ENCODE data around the gene LTBP1. TPM values are rescaled to one million over a fixed set of nuclear protein-coding genes. Genes with fewer than 3 reads are reported as not detected.

The LTBP1 gene
- total RNA-seq, 2 experiments from 2014 or later: 0.06 TPM; not detected in 1

DNA sequence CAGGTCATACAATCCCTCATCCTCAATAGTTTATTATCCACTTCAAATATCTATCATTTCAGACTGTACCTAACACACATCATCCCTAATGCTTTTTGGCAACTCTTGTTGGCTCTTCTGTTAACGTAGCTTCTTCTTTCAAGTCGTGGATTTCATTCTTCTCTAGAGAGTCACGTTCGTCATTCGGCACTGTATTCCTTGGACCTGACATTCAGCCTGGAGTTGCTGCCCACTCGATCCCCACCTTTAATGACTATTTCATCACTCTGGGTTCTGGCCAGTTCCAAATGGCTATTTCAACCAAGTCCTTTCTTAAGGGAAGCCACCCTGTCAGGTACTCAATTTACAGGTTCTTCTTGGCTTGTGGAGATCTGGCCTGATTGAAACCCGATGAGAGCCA is 337.5 kb downstream of the LTBP1 start:
- TF ChIP-seq CTCF (IDR thresholded peaks at IDR 0.05): no peak
- no peaks in the 10 kb centered on the region for H3K9me3 ChIP-seq (ENCODE audit: control insufficient read depth in 1 of 2, insufficient read depth in 1 of 2, low read length in 2 of 2)
- H3K4me1 ChIP-seq (ENCODE audit: insufficient read depth, low read length): no peaks in the 10 kb centered on the region
- DNase-seq (no peak), ATAC-seq (ENCODE audit: poor library complexity) (no peak)
- H3K27me3 ChIP-seq (ENCODE audit: control insufficient read depth in 1 of 2, insufficient read depth in 2 of 2, low read length in 2 of 2): no peaks in the 10 kb centered on the region
- Mint-ChIP-seq H3K36me3 (ENCODE audit: low read depth) (no peaks in the 10 kb centered on the region), H3K4me1 (ENCODE audit: low read depth) (no peaks in the 10 kb centered on the region), H3K9me3 (no peaks in the 10 kb centered on the region), H3K27me3 (peaks cover 21% of the 10 kb centered on the region), H3K27ac (no peak overlapping the region), H3K4me3 (no peak overlapping the region)
- CTCF ChIA-PET: no interaction called here
- POLR2A ChIA-PET: no interaction called here
- H3K36me3 ChIP-seq (ENCODE audit: insufficient read depth, low read length): no peaks in the 10 kb centered on the region
- H3K4me3 ChIP-seq (ENCODE audit: low read length): no peak overlapping the region
- H3K27ac ChIP-seq (ENCODE audit: low read depth in 1 of 2, low read length in 2 of 2): no peak overlapping the region
- intact Hi-C loops (cut with DNase I, micrococcal nuclease): no loop called here

GRCh38 chr2:33287507-33288005 is 340.8 kb downstream of the LTBP1 start:
- Histone ChIP-seq H3K27me3 (ENCODE audit: control insufficient read depth in 1 of 2, insufficient read depth in 2 of 2, low read length in 2 of 2) (no peaks in the 10 kb centered on the region), H3K9me3 (ENCODE audit: control insufficient read depth in 1 of 2, insufficient read depth in 1 of 2, low read length in 2 of 2) (no peaks in the 10 kb centered on the region), H3K4me3 (ENCODE audit: low read length) (no peak overlapping the region), H3K27ac (ENCODE audit: low read depth in 1 of 2, low read length in 2 of 2) (no peak overlapping the region), H3K36me3 (ENCODE audit: insufficient read depth, low read length) (no peaks in the 10 kb centered on the region), H3K4me1 (ENCODE audit: insufficient read depth, low read length) (no peaks in the 10 kb centered on the region)
- Mint-ChIP-seq H3K4me1 (ENCODE audit: low read depth) (no peaks in the 10 kb centered on the region), H3K36me3 (ENCODE audit: low read depth) (no peaks in the 10 kb centered on the region), H3K4me3 (no peak overlapping the region), H3K27me3 (peaks cover 21% of the 10 kb centered on the region), H3K9me3 (no peaks in the 10 kb centered on the region), H3K27ac (no peak overlapping the region)
- ChIA-PET POLR2A (no interaction called here), CTCF (no interaction called here)
- no peak for DNase-seq
- intact Hi-C loops (cut with DNase I, micrococcal nuclease): no loop called here
- TF ChIP-seq CTCF (IDR thresholded peaks at IDR 0.05): no peak
- no peak for ATAC-seq (ENCODE audit: poor library complexity)

DNA sequence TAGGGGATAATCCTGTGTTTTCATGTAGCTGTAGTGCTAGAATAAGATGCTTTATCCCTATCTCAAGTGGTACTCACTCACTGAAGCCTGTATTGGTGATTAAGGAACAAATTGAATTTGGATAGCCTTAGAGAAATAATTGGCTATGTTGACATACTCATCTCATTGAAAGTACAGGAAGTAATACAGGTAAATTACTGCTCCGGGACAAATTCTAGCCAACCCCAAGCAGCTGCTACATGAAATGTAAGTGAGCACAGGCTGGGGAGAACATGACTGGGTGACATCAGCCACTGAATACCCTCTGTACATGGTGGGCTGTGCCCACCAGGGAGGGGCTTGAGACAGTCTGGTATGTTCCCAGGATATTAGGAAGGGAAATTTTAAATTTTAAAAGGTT is 341.3 kb downstream of the LTBP1 start:
- TF ChIP-seq CTCF (IDR thresholded peaks at IDR 0.05): no peak
- Histone ChIP-seq H3K36me3 (ENCODE audit: insufficient read depth, low read length) (no peaks in the 10 kb centered on the region), H3K4me1 (ENCODE audit: insufficient read depth, low read length) (no peaks in the 10 kb centered on the region), H3K27ac (ENCODE audit: low read depth in 1 of 2, low read length in 2 of 2) (no peak overlapping the region), H3K9me3 (ENCODE audit: control insufficient read depth in 1 of 2, insufficient read depth in 1 of 2, low read length in 2 of 2) (no peaks in the 10 kb centered on the region), H3K27me3 (ENCODE audit: control insufficient read depth in 1 of 2, insufficient read depth in 2 of 2, low read length in 2 of 2) (no peaks in the 10 kb centered on the region), H3K4me3 (ENCODE audit: low read length) (no peak overlapping the region)
- Mint-ChIP-seq H3K36me3 (ENCODE audit: low read depth) (no peaks in the 10 kb centered on the region), H3K4me1 (ENCODE audit: low read depth) (no peaks in the 10 kb centered on the region), H3K27me3 (peaks cover 21% of the 10 kb centered on the region), H3K9me3 (no peaks in the 10 kb centered on the region), H3K4me3 (no peak overlapping the region), H3K27ac (no peak overlapping the region)
- intact Hi-C loops (cut with DNase I, micrococcal nuclease): no loop called here
- ChIA-PET POLR2A (no interaction called here), CTCF (no interaction called here)
- DNase-seq (no peak), ATAC-seq (ENCODE audit: poor library complexity) (no peak)
